HEK293 (cell line): ENCODE measurements around the gene ESCO1.

Experiments
- CTCF ChIA-PET: fragments of 350-600 bp; formaldehyde crosslinking; extraction: SDS; loops from one replicate; lab custom pipeline; 2021; ENCODE audit warnings: antibody characterized with exemption; lab: Yijun Ruan, JAX
- POLR2A ChIA-PET: fragments of 300-600 bp; formaldehyde crosslinking; extraction: SDS; loops from one replicate; lab custom pipeline; 2020; ENCODE audit warnings: antibody characterized with exemption, inconsistent platforms; lab: Yijun Ruan, JAX
- H3K27ac ChIP-seq: fragments of 200-500 bp; sonication (Bioruptor generic); 2 replicates; pipeline ENCODE4 v1.5.1; 2014; ENCODE audit warnings: low read depth, low read length, control low read depth, inconsistent platforms; ENCODE audit errors: extremely low read depth
- H3K36me3 ChIP-seq, 2 experiments: fragments of 200-500 bp in 1 of 2; sonication (Bioruptor generic) in 1 of 2; 1 replicate in 1 of 2; 2 replicates in 1 of 2; pipeline ENCODE4 v1.5.1; 2014 to 2017; ENCODE audit warnings: inconsistent platforms in 2 of 2, low read length in 2 of 2; ENCODE audit not compliant: control insufficient read depth in 2 of 2, insufficient read depth in 1 of 2
- H3K4me1 ChIP-seq: fragments of 200-500 bp; sonication (Bioruptor generic); 2 replicates; pipeline ENCODE4 v1.5.1; 2014; ENCODE audit warnings: mild to moderate bottlenecking, low read length, inconsistent platforms; ENCODE audit not compliant: control insufficient read depth, insufficient read depth
- H3K4me3 ChIP-seq: 2 replicates; pipeline ENCODE4 v1.5.1; 2011; ENCODE audit warnings: low read depth, mild to moderate bottlenecking, control low read depth, low read length, moderate library complexity
- H3K9me3 ChIP-seq: fragments of 200-500 bp; sonication (Bioruptor generic); 2 replicates; pipeline ENCODE4 v1.5.1; 2014; ENCODE audit warnings: low read depth, low read length, inconsistent platforms; ENCODE audit not compliant: control insufficient read depth, insufficient read depth
- GLIS1 ChIP-seq: fragments of 450-650 bp; formaldehyde crosslinking; IDR thresholded peaks from 2 replicates; pipeline ENCODE4 v1.5.1; 2016; ENCODE audit warnings: missing biosample characterization, missing genetic modification characterization
- PRDM10 ChIP-seq: fragments of 450-650 bp; formaldehyde crosslinking; IDR thresholded peaks from 2 replicates; pipeline ENCODE4 v1.5.1; 2016; ENCODE audit warnings: missing biosample characterization, missing genetic modification characterization
- TRIM28 ChIP-seq: IDR thresholded peaks from 2 replicates; pipeline ENCODE4 v1.6.1; 2011; ENCODE audit warnings: low read length, control low read depth, borderline replicate concordance
- WT1 ChIP-seq: fragments of 450-650 bp; formaldehyde crosslinking; IDR thresholded peaks from 2 replicates; pipeline ENCODE4 v1.5.1; 2016; ENCODE audit warnings: missing biosample characterization, missing genetic modification characterization
- ZBTB10 ChIP-seq: fragments of 450-650 bp; formaldehyde crosslinking; IDR thresholded peaks from 2 replicates; pipeline ENCODE4 v1.5.1; 2016; ENCODE audit warnings: missing biosample characterization, missing genetic modification characterization
- ZBTB17 ChIP-seq: fragments of 450-650 bp; formaldehyde crosslinking; IDR thresholded peaks from 2 replicates; pipeline ENCODE4 v1.5.1; 2016; ENCODE audit warnings: missing biosample characterization, missing genetic modification characterization
- ZBTB8A ChIP-seq: fragments of 450-650 bp; formaldehyde crosslinking; IDR thresholded peaks from 2 replicates; pipeline ENCODE4 v1.5.1; 2016; ENCODE audit warnings: missing biosample characterization, missing genetic modification characterization
- ZFHX2 ChIP-seq: fragments of 450-650 bp; formaldehyde crosslinking; conservative IDR thresholded peaks from 2 replicates; pipeline ENCODE4 v1.5.1; 2016; ENCODE audit warnings: missing biosample characterization, missing genetic modification characterization
- ZNF132 ChIP-seq: fragments of 450-650 bp; formaldehyde crosslinking; IDR thresholded peaks from 2 replicates; pipeline ENCODE4 v1.5.1; 2017; ENCODE audit warnings: missing biosample characterization, missing genetic modification characterization, borderline replicate concordance
- ZNF133 ChIP-seq: fragments of 450-650 bp; formaldehyde crosslinking; IDR thresholded peaks from 2 replicates; pipeline ENCODE4 v1.5.1; 2016; ENCODE audit warnings: missing biosample characterization, missing genetic modification characterization
- ZNF354C ChIP-seq: fragments of 450-650 bp; formaldehyde crosslinking; IDR thresholded peaks from 2 replicates; pipeline ENCODE4 v1.5.1; 2016; ENCODE audit warnings: missing biosample characterization, missing genetic modification characterization, low read depth, borderline replicate concordance
- ZNF394 ChIP-seq: fragments of 450-650 bp; formaldehyde crosslinking; IDR thresholded peaks from 2 replicates; pipeline ENCODE4 v1.5.1; 2016; ENCODE audit warnings: missing biosample characterization, missing genetic modification characterization, mild to moderate bottlenecking, moderate library complexity, borderline replicate concordance
- ZNF416 ChIP-seq: fragments of 450-650 bp; formaldehyde crosslinking; IDR thresholded peaks from 2 replicates; pipeline ENCODE4 v1.5.1; 2016; ENCODE audit warnings: missing biosample characterization, missing genetic modification characterization
- ZNF558 ChIP-seq: fragments of 450-650 bp; formaldehyde crosslinking; IDR thresholded peaks from 2 replicates; pipeline ENCODE4 v1.5.1; 2016; ENCODE audit warnings: missing biosample characterization, missing genetic modification characterization
- ZNF677 ChIP-seq: fragments of 450-650 bp; IDR thresholded peaks from 2 replicates; pipeline ENCODE4 v1.5.0; 2018; ENCODE audit warnings: missing biosample characterization, mild to moderate bottlenecking, missing genetic modification characterization, moderate library complexity
- ZNF701 ChIP-seq: fragments of 450-650 bp; formaldehyde crosslinking; IDR thresholded peaks from 2 replicates; pipeline ENCODE4 v1.5.1; 2016; ENCODE audit warnings: missing biosample characterization, missing genetic modification characterization
- ZNF707 ChIP-seq: fragments of 450-650 bp; formaldehyde crosslinking; IDR thresholded peaks from 2 replicates; pipeline ENCODE4 v1.5.1; 2016; ENCODE audit warnings: missing biosample characterization, missing genetic modification characterization
- TF ChIP-seq, protein P1 (sequence below): fragments of 450-650 bp; formaldehyde crosslinking; IDR thresholded peaks from 2 replicates; pipeline ENCODE4 v1.5.1; 2017; ENCODE audit warnings: missing biosample characterization, mild to moderate bottlenecking, missing genetic modification characterization, moderate library complexity

Gene ESCO1

GRCh38 chr18:21526463-21526862 is 74.0 kb downstream of the ESCO1 start:
- H3K4me1 ChIP-seq = no peaks in the 10 kb centered on the region
- no peak overlapping the region for H3K4me3 ChIP-seq
- no peak overlapping the region for H3K27ac ChIP-seq
- no peaks in the 10 kb centered on the region for H3K9me3 ChIP-seq
- ChIA-PET CTCF (interaction anchor here (0.6 to 1.2 kb wide), 2 partner anchors 75 to 291 kb away, joined by 3 to 5 read pairs; no protein-coding TSS in a partner anchor), POLR2A (no interaction called here)
- TF ChIP-seq ZNF133 (tag by site-specific recombination) (no peak), TRIM28 (no peak), ZNF707 (tag by site-specific recombination) (no peak), GLIS1 (no peak), ZNF354C (tag by site-specific recombination) (no peak), ZNF701 (tag by site-specific recombination) (no peak), PRDM10 (tag by site-specific recombination) (no peak), ZNF558 (tag by site-specific recombination) (no peak), ZNF677 (tag by site-specific recombination) (no peak), ZFHX2 (tag by site-specific recombination) (no peak), ZBTB8A (tag by site-specific recombination) (no peak)
- TF ChIP-seq, protein P1, sequence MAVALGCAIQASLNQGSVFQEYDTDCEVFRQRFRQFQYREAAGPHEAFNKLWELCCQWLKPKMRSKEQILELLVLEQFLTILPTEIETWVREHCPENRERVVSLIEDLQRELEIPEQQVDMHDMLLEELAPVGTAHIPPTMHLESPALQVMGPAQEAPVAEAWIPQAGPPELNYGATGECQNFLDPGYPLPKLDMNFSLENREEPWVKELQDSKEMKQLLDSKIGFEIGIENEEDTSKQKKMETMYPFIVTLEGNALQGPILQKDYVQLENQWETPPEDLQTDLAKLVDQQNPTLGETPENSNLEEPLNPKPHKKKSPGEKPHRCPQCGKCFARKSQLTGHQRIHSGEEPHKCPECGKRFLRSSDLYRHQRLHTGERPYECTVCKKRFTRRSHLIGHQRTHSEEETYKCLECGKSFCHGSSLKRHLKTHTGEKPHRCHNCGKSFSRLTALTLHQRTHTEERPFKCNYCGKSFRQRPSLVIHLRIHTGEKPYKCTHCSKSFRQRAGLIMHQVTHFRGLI = no peak
- peaks cover 15 to 71% of the 10 kb centered on the region in 2 experiments for H3K36me3 ChIP-seq

DNA sequence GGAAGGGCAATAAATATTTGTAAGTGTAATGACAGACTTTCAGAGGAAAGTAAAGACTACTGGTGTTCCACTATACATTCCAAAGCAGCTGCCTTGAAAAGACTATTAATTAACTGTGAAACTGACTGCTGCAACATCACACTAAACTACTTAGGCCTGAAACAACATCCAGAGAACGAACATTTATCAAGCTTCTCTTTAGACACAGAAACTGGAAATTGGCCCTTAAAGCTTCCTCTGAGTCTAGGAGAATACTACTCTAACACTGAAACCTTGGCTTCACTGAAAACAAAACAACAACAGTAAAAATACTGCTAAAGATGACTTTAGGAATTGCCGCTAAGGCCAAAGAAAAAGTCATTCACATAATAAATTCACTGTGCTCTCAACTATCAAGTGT is 74.6 kb downstream of the ESCO1 start:
- H3K9me3 ChIP-seq = no peaks in the 10 kb centered on the region
- peaks cover 12 to 69% of the 10 kb centered on the region in 2 experiments for H3K36me3 ChIP-seq
- POLR2A ChIA-PET = no interaction called here
- CTCF ChIA-PET = interaction anchor here (0.6 to 1.2 kb wide), 2 partner anchors 75 to 291 kb away, joined by 3 to 5 read pairs; no protein-coding TSS in a partner anchor
- no peaks in the 10 kb centered on the region for H3K4me1 ChIP-seq
- TF ChIP-seq ZBTB17 (tag by site-specific recombination) = no peak
- no peak for TF ChIP-seq WT1 (tag by site-specific recombination)
- no peak for TF ChIP-seq ZNF394
- no peak for TF ChIP-seq ZNF416 (tag by site-specific recombination)
- no peak for TF ChIP-seq ZNF132 (tag by site-specific recombination)
- H3K4me3 ChIP-seq = no peak overlapping the region
- no peak overlapping the region for H3K27ac ChIP-seq

- no peak overlapping the region for H3K4me3 ChIP-seq
- ChIA-PET CTCF (no interaction called here), POLR2A (no interaction called here)
- TF ChIP-seq WT1 (tag by site-specific recombination) = no peak
- TF ChIP-seq ZBTB10 (tag by site-specific recombination) = no peak
- no peaks in the 10 kb centered on the region for H3K9me3 ChIP-seq
- H3K36me3 ChIP-seq = peaks cover 18 to 81% of the 10 kb centered on the region in 2 experiments
- H3K27ac ChIP-seq = no peak overlapping the region
- H3K4me1 ChIP-seq = no peaks in the 10 kb centered on the region
These were observed 78.0 kb downstream of the ESCO1 start for GRCh38 chr18:21522530-21522929.
